H9 (cell line): ENCODE measurements around the gene AP1S3. TPM values are rescaled to one million over a fixed set of nuclear protein-coding genes. Genes with fewer than 3 reads are reported as not detected.

Source experiments
- DNase-seq: peaks from one replicate; pipeline ENCODE4 v3.0.0-alpha.2; 2017
- H2AFZ ChIP-seq: one replicate; pipeline ENCODE4 v1.6.1; 2013; ENCODE audit warnings: mild to moderate bottlenecking, low read length, control low read depth, moderate library complexity
- H2AK5ac ChIP-seq: 2 replicates; pipeline ENCODE4 v1.6.1; 2013; ENCODE audit warnings: low read length, control low read depth, mixed read lengths; ENCODE audit not compliant: insufficient read length
- H2BK120ac ChIP-seq: one replicate; pipeline ENCODE4 v1.6.1; 2013; ENCODE audit warnings: low read depth, mild to moderate bottlenecking, low read length, control low read depth, inconsistent platforms; ENCODE audit not compliant: poor library complexity, severe bottlenecking
- H2BK12ac ChIP-seq: 2 replicates; pipeline ENCODE4 v1.6.1; 2013; ENCODE audit warnings: low read length, control low read depth, mixed read lengths, low read depth; ENCODE audit not compliant: insufficient read length
- H2BK15ac ChIP-seq: 2 replicates; pipeline ENCODE4 v1.6.1; 2013; ENCODE audit warnings: low read depth, low read length, control low read depth
- H2BK20ac ChIP-seq: one replicate; pipeline ENCODE4 v1.6.1; 2013; ENCODE audit warnings: low read depth, mild to moderate bottlenecking, low read length, control low read depth, inconsistent platforms; ENCODE audit not compliant: poor library complexity, severe bottlenecking
- H2BK5ac ChIP-seq: 2 replicates; pipeline ENCODE4 v1.6.1; 2013; ENCODE audit warnings: low read length, control low read depth, mixed read lengths; ENCODE audit not compliant: insufficient read length
- H3K14ac ChIP-seq: 2 replicates; pipeline ENCODE4 v1.6.1; 2013; ENCODE audit warnings: low read length, control low read depth; ENCODE audit not compliant: insufficient read depth
- H3K18ac ChIP-seq: 2 replicates; pipeline ENCODE4 v1.6.1; 2013; ENCODE audit warnings: low read depth, mild to moderate bottlenecking, mixed read lengths, low read length, control low read depth; ENCODE audit not compliant: insufficient read length
- H3K23ac ChIP-seq: 2 replicates; pipeline ENCODE4 v1.6.1; 2013; ENCODE audit warnings: low read length, control low read depth, mixed read lengths, low read depth; ENCODE audit not compliant: insufficient read length
- H3K23me2 ChIP-seq: 2 replicates; pipeline ENCODE4 v1.6.1; 2013; ENCODE audit warnings: low read depth, mild to moderate bottlenecking, mixed read lengths, low read length, control low read depth; ENCODE audit not compliant: insufficient read length, poor library complexity, severe bottlenecking
- H3K27ac ChIP-seq: 2 replicates; pipeline ENCODE4 v1.5.1; 2013; ENCODE audit warnings: low read length, control low read depth, mixed read lengths, low read depth; ENCODE audit not compliant: insufficient read length
- H3K27me3 ChIP-seq: 2 replicates; pipeline ENCODE4 v1.6.1; 2013; ENCODE audit warnings: low read length, control low read depth, inconsistent platforms; ENCODE audit not compliant: insufficient read depth
- H3K4ac ChIP-seq: 2 replicates; pipeline ENCODE4 v1.6.1; 2013; ENCODE audit warnings: low read depth, mild to moderate bottlenecking, control low read depth, inconsistent platforms, low read length, moderate library complexity
- H3K4me1 ChIP-seq: 2 replicates; pipeline ENCODE4 v1.6.1; 2013; ENCODE audit warnings: low read length, control low read depth, inconsistent platforms; ENCODE audit not compliant: insufficient read depth
- H3K4me2 ChIP-seq: 2 replicates; pipeline ENCODE4 v1.6.1; 2013; ENCODE audit warnings: low read length, control low read depth, mixed read lengths; ENCODE audit not compliant: insufficient read length, insufficient read depth
- H3K56ac ChIP-seq: 2 replicates; pipeline ENCODE4 v1.6.1; 2013; ENCODE audit warnings: low read depth, mild to moderate bottlenecking, mixed read lengths, low read length, control low read depth; ENCODE audit not compliant: insufficient read length
- H3K79me1 ChIP-seq: 2 replicates; pipeline ENCODE4 v1.6.1; 2013; ENCODE audit warnings: low read depth, mild to moderate bottlenecking, moderate library complexity, low read length, control low read depth, inconsistent platforms; ENCODE audit not compliant: insufficient read depth, poor library complexity, severe bottlenecking
- H3K79me2 ChIP-seq: 2 replicates; pipeline ENCODE4 v1.6.1; 2013; ENCODE audit warnings: low read length, control low read depth, inconsistent platforms; ENCODE audit not compliant: insufficient read depth
- H3K9ac ChIP-seq: 2 replicates; pipeline ENCODE4 v1.6.1; 2013; ENCODE audit warnings: low read length, control low read depth, mixed read lengths; ENCODE audit not compliant: insufficient read length; ENCODE audit errors: extremely low read depth
- H3K9me3 ChIP-seq: one replicate; pipeline ENCODE4 v1.6.1; 2013; ENCODE audit warnings: low read depth, low read length, inconsistent platforms; ENCODE audit not compliant: control insufficient read depth
- H3T11ph ChIP-seq: one replicate; pipeline ENCODE4 v1.6.1; 2013; ENCODE audit warnings: mild to moderate bottlenecking, low read length, control low read depth, inconsistent platforms
- H4K20me1 ChIP-seq: one replicate; pipeline ENCODE4 v1.6.1; 2013; ENCODE audit not compliant: control insufficient read depth, insufficient read length, insufficient read depth
- H4K5ac ChIP-seq: 2 replicates; pipeline ENCODE4 v1.6.1; 2013; ENCODE audit warnings: low read depth, mild to moderate bottlenecking, mixed read lengths, low read length, control low read depth; ENCODE audit not compliant: insufficient read length
- H4K8ac ChIP-seq: replicated peaks from 2 replicates; pipeline ENCODE4 v1.6.1; 2013; ENCODE audit warnings: low read length, control low read depth, mixed read lengths, low read depth; ENCODE audit not compliant: insufficient read length
- H4K91ac ChIP-seq: 2 replicates; pipeline ENCODE4 v1.6.1; 2013; ENCODE audit warnings: low read depth, mild to moderate bottlenecking, moderate library complexity, mixed read lengths, low read length, control low read depth; ENCODE audit not compliant: insufficient read length
- H3K27ac Mint-ChIP-seq, 3 experiments: 2 replicates in 2 of 3; 3 replicates in 1 of 3; pipeline ENCODE4 v1.8.0; 2020 to 2021; ENCODE audit warnings: mixed read lengths in 3 of 3, mild to moderate bottlenecking in 1 of 3, moderate library complexity in 1 of 3
- H3K27me3 Mint-ChIP-seq: 2 replicates; pipeline ENCODE4 v1.8.0; 2021; ENCODE audit warnings: low read depth, mild to moderate bottlenecking, moderate library complexity, mixed read lengths
- H3K36me3 Mint-ChIP-seq, 3 experiments: 2 replicates in 2 of 3; 3 replicates in 1 of 3; pipeline ENCODE4 v1.8.0; 2020 to 2021; ENCODE audit warnings: low read depth in 3 of 3, mixed read lengths in 3 of 3; ENCODE audit not compliant: insufficient read depth in 1 of 3
- H3K4me1 Mint-ChIP-seq, 2 experiments: 2 replicates each; pipeline ENCODE4 v1.8.0; 2020; ENCODE audit warnings: mixed read lengths in 2 of 2
- H3K4me3 Mint-ChIP-seq, 2 experiments: 2 replicates in 1 of 2; 3 replicates in 1 of 2; pipeline ENCODE4 v1.8.0; 2020 to 2021; ENCODE audit warnings: mild to moderate bottlenecking in 2 of 2, mixed read lengths in 2 of 2, moderate library complexity in 1 of 2
- H3K9me3 Mint-ChIP-seq, 2 experiments: 2 replicates in 1 of 2; 3 replicates in 1 of 2; pipeline ENCODE4 v1.8.0; 2020; ENCODE audit warnings: mild to moderate bottlenecking in 2 of 2, mixed read lengths in 2 of 2, moderate library complexity in 1 of 2
- CTCF ChIP-seq: fragments of 200-600 bp; sonication (generic); conservative IDR thresholded peaks from 3 replicates; pipeline ENCODE4 v1.8.0; 2021; ENCODE audit warnings: antibody characterized with exemption, mild to moderate bottlenecking
- WGBS: extraction: QIAGEN DNeasy Blood & Tissue Kit; methylation state at CpG from one replicate; pipeline ENCODE4 v1.1.7; 2013; ENCODE audit warnings: missing lambda C conversion rate, low lambda C conversion rate, mixed read lengths; ENCODE audit not compliant: insufficient read length; ENCODE audit errors: extremely low coverage; 5-methylcytosine and 5-hydroxymethylcytosine counted together
- total RNA-seq: library from RNA; stranded (reverse); gene quantifications from 2 replicates; pipeline ENCODE4 v1.2.1, GENCODE V29; 2021

The AP1S3 gene
- total RNA-seq, 1 experiment from 2014 or later, result 8.7 TPM

- H3K9ac ChIP-seq, result no peak overlapping the region
- H3K4me3 Mint-ChIP-seq, result no peak overlapping the region
These were observed 72.6 kb downstream of the AP1S3 start for GRCh38 chr2:223764796-223765195.

More at GRCh38 chr2:223764796-223765195, 72.6 kb downstream of the AP1S3 start:
- no peaks in the 10 kb centered on the region for H3K79me2 ChIP-seq
- no peak overlapping the region for H2AFZ ChIP-seq
- H3T11ph ChIP-seq, result no peak overlapping the region
- no peak overlapping the region for H2BK20ac ChIP-seq
- no peak overlapping the region for H3K23ac ChIP-seq
- H4K8ac ChIP-seq, result no peak overlapping the region
- H3K9me3 ChIP-seq, result no peaks in the 10 kb centered on the region
- no peaks in the 10 kb centered on the region for H3K79me1 ChIP-seq
- no CpG with 5 or more reads among the region's 1 CpG for WGBS
- no peak overlapping the region for H2BK12ac ChIP-seq
- H3K14ac ChIP-seq, result no peak overlapping the region
- no peak for DNase-seq
- H3K4me2 ChIP-seq, result no peak overlapping the region
- no peak overlapping the region for H4K91ac ChIP-seq
- no peak overlapping the region for H2BK5ac ChIP-seq
- H3K4me1 Mint-ChIP-seq, result no peaks in the 10 kb centered on the region
- no peak overlapping the region for H2BK120ac ChIP-seq
- H3K4ac ChIP-seq, result no peak overlapping the region
- no peaks in the 10 kb centered on the region for H3K27me3 Mint-ChIP-seq
- no peaks in the 10 kb centered on the region for H3K4me1 ChIP-seq
- no peak overlapping the region for H3K18ac ChIP-seq
- peaks cover 0 to 4% (median 0%) of the 10 kb centered on the region in 3 experiments; a peak in 1 of 7 replicates for H3K36me3 Mint-ChIP-seq
- H3K56ac ChIP-seq, result no peak overlapping the region
- H4K20me1 ChIP-seq, result no peaks in the 10 kb centered on the region
- no peak overlapping the region for H3K27ac ChIP-seq
- TF ChIP-seq CTCF, result no peak
- no peaks in the 10 kb centered on the region for H3K23me2 ChIP-seq
- no peak overlapping the region for H4K5ac ChIP-seq
- no peak overlapping the region for H3K27ac Mint-ChIP-seq
- H2AK5ac ChIP-seq, result no peak overlapping the region
- no peaks in the 10 kb centered on the region for H3K9me3 Mint-ChIP-seq
- no peak overlapping the region for H2BK15ac ChIP-seq
- no peaks in the 10 kb centered on the region for H3K27me3 ChIP-seq
